GM18951 (cell line): ENCODE measurements around the gene C6orf62.
"Not testable (repeated sequence)": the region's sequence is repeated elsewhere in the genome, so short reads cannot be mapped to it uniquely, and the experiment has no call there.

Experiments
- POLR2A ChIP-seq: IDR thresholded peaks from 4 replicates; pipeline ENCODE4 v1.6.1; 2011; ENCODE audit warnings: mild to moderate bottlenecking; ENCODE audit not compliant: insufficient read length, insufficient read depth; ENCODE audit errors: extremely low read depth
- in situ Hi-C: fragments of 300-500 bp; cut with MboI; formaldehyde crosslinking; loops from one replicate; pipeline ENCODE4 v1.12.0; 2022; ENCODE audit warnings: low sequenced_read_pairs, mixed read lengths, inconsistent platforms; ENCODE audit not compliant: unreplicated experiment

The C6orf62 gene

GRCh38 chr6:24664046-24664987 is 54.6 kb downstream of the C6orf62 start:
- in situ Hi-C loops = no loop called here
- no peak for TF ChIP-seq POLR2A

- in situ Hi-C loops = no loop called here
- no peak for TF ChIP-seq POLR2A
Measured at GRCh38 chr6:24663189-24663588, 55.8 kb downstream of the C6orf62 start.

GRCh38 chr6:24662236-24662635 is 56.7 kb downstream of the C6orf62 start:
- in situ Hi-C loops = no loop called here
- TF ChIP-seq POLR2A = no peak

GRCh38 chr6:24661759-24662158 is 57.2 kb downstream of the C6orf62 start:
- in situ Hi-C loops = not testable (repeated sequence)

GRCh38 chr6:24660105-24660504 is 58.8 kb downstream of the C6orf62 start:
- in situ Hi-C loops = no loop called here

GRCh38 chr6:24659561-24659960 is 59.4 kb downstream of the C6orf62 start:
- TF ChIP-seq POLR2A = no peak
- in situ Hi-C loops = no loop called here

More at GRCh38 chr6:24660105-24660504, 58.8 kb downstream of the C6orf62 start:
- TF ChIP-seq POLR2A = no peak

GRCh38 chr6:24658573-24659560 is 60.1 kb downstream of the C6orf62 start:
- TF ChIP-seq POLR2A = no peak
- in situ Hi-C loops = no loop called here

GRCh38 chr6:24655215-24655614 is 63.7 kb downstream of the C6orf62 start:
- in situ Hi-C loops = no loop called here
- TF ChIP-seq POLR2A = no peak
